ENCODE results near the gene UNC13D.

Gene UNC13D

GRCh38 chr17:75836605-75837004 is 7.6 kb downstream of the UNC13D start:
- TF ChIP-seq, protein P1, sequence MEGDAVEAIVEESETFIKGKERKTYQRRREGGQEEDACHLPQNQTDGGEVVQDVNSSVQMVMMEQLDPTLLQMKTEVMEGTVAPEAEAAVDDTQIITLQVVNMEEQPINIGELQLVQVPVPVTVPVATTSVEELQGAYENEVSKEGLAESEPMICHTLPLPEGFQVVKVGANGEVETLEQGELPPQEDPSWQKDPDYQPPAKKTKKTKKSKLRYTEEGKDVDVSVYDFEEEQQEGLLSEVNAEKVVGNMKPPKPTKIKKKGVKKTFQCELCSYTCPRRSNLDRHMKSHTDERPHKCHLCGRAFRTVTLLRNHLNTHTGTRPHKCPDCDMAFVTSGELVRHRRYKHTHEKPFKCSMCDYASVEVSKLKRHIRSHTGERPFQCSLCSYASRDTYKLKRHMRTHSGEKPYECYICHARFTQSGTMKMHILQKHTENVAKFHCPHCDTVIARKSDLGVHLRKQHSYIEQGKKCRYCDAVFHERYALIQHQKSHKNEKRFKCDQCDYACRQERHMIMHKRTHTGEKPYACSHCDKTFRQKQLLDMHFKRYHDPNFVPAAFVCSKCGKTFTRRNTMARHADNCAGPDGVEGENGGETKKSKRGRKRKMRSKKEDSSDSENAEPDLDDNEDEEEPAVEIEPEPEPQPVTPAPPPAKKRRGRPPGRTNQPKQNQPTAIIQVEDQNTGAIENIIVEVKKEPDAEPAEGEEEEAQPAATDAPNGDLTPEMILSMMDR (IDR thresholded peaks at IDR 0.05; ENCODE audit: low read depth, low read length), result no peak
- in situ Hi-C loops (cut with HindIII; ENCODE audit: low sequenced_read_pairs), result no loop called here
- DNase-seq (ENCODE audit: low read depth, low spot score), result no peak
- no peak overlapping the region for H3K4me3 ChIP-seq (ENCODE audit: low read depth, low read length)

DNA sequence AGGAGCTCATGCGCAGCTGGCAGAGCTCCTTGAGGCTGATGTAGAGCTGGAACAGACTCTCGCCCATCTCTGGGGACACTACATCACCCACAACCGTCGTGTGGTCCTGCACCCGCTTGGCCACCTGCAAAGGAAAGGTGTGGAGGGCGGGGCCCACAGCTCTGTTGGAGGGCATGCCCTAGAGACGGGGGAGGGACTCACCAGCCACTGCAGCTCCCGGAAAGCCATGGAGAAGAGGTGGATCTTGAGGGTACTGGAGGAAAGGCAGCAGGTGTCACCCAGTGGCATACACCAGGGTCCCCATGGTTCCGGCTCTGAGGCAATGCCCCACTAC is 8.6 kb downstream of the UNC13D start:
- DNase-seq (ENCODE audit: low read depth, low spot score), result no peak
- TF ChIP-seq, protein P1 (IDR thresholded peaks at IDR 0.05; ENCODE audit: low read depth, low read length), result no peak
- in situ Hi-C loops (cut with HindIII; ENCODE audit: low sequenced_read_pairs), result no loop called here
- H3K4me3 ChIP-seq (ENCODE audit: low read depth, low read length), result no peak overlapping the region

GRCh38 chr17:75834928-75835653 is 9.1 kb downstream of the UNC13D start:
- TF ChIP-seq, protein P1 (IDR thresholded peaks at IDR 0.05; ENCODE audit: low read depth, low read length), result no peak
- no peak for DNase-seq (ENCODE audit: low read depth, low spot score)
- no peak overlapping the region for H3K4me3 ChIP-seq (ENCODE audit: low read depth, low read length)
- in situ Hi-C loops (cut with HindIII; ENCODE audit: low sequenced_read_pairs), result no loop called here

GRCh38 chr17:75834279-75834920 is 9.8 kb downstream of the UNC13D start:
- TF ChIP-seq, protein P1 (IDR thresholded peaks at IDR 0.05; ENCODE audit: low read depth, low read length), result no peak
- in situ Hi-C loops (cut with HindIII; ENCODE audit: low sequenced_read_pairs), result no loop called here
- DNase-seq (ENCODE audit: low read depth, low spot score), result no peak
- no peak overlapping the region for H3K4me3 ChIP-seq (ENCODE audit: low read depth, low read length)

DNA sequence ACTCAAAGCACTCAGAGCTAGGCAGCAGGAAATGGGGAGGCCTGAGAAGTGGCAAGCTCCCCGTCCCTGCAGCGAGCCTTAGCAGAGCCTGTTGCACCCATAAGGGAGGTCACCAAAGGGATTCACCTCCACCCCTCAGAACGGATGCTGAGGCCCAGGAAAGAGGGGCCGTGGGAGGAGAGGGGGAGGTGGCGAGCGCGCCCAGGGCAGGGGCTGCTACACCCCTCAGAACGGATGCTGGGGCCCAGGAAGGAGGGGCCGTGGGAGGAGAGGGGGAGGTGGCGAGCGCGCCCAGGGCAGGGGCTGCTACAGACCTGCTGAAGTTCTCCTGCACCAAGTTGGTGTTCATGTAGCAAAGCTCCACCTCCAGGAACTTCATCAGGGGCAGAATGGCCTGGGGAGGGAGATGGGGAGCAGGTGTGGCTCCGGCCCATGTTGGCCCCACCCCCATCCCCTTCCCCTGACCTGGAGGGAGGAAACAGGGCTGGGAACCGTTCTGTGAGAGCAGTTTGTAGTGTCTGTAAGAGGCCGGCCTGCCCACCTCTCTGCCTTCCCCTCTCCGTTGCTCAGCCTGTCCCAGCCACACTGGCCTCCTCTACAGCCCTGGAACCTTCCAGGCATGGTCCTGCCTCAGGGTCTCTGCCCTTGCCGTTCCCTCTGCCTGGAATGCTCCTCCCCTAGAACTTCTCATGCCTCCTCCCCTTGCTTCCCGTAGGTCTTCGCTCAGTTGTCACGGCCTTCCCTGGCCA is 11.4 kb downstream of the UNC13D start:
- DNase-seq (ENCODE audit: low read depth, low spot score), result no peak
- H3K4me3 ChIP-seq (ENCODE audit: low read depth, low read length), result no peak overlapping the region
- TF ChIP-seq, protein P1 (IDR thresholded peaks at IDR 0.05; ENCODE audit: low read depth, low read length), result no peak
- in situ Hi-C loops (cut with HindIII; ENCODE audit: low sequenced_read_pairs), result no loop called here

DNA sequence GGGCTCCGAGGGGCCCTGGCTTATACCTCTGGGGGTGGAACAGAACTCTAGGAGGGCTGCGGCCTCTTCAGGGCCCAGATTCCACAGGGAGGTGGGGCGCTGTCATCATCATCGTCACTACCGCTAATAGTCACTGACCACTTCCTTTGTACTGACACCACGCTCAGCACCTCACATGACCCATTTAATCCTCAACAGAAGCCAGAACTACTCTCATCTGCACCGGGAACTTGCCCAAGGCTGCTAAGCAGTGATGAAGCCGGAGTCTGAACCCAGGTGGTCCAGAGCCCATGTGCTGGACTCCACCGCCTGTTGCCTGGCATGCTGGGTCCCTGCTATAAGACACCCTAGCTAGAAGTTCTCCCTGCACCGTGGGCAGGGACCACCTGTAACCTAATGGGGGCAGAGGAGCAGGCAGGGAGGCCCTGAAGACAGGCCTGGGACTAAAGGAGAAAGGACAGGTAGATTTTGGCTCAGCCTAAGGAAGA is 12.0 kb downstream of the UNC13D start:
- H3K4me3 ChIP-seq (ENCODE audit: low read depth, low read length), result no peak overlapping the region
- TF ChIP-seq, protein P1 (IDR thresholded peaks at IDR 0.05; ENCODE audit: low read depth, low read length), result no peak
- DNase-seq (ENCODE audit: low read depth, low spot score), result peak; percentile 73
- in situ Hi-C loops (cut with HindIII; ENCODE audit: low sequenced_read_pairs), result no loop called here

All from astrocyte of the spinal cord (primary cell).